Measurements from ENCODE around the gene HERC2.

Gene HERC2

GRCh38 chr15:28130651-28131050, 191.3 kb downstream of the HERC2 start:
- no peaks in the 10 kb centered on the region for H3K27me3 ChIP-seq
- no peak overlapping the region for H3K4me3 ChIP-seq (ENCODE audit: low read depth, low read length)
- no peak for DNase-seq
- no peaks in the 10 kb centered on the region for H3K4me1 ChIP-seq
- H3K36me3 ChIP-seq = peaks cover 29% of the 10 kb centered on the region
- TF ChIP-seq CTCF (IDR thresholded peaks at IDR 0.05; ENCODE audit: low read depth, low read length) = no peak
- no peaks in the 10 kb centered on the region for H3K9me3 ChIP-seq

- TF ChIP-seq CTCF (IDR thresholded peaks at IDR 0.05; ENCODE audit: low read depth, low read length) = no peak
- Histone ChIP-seq H3K27me3 (no peaks in the 10 kb centered on the region), H3K4me1 (no peaks in the 10 kb centered on the region), H3K4me3 (ENCODE audit: low read depth, low read length) (no peak overlapping the region), H3K9me3 (no peaks in the 10 kb centered on the region), H3K36me3 (peaks cover 33% of the 10 kb centered on the region)
- no peak for DNase-seq
These were observed 192.6 kb downstream of the HERC2 start for GRCh38 chr15:28129231-28129848.

- no peak for TF ChIP-seq CTCF (IDR thresholded peaks at IDR 0.05; ENCODE audit: low read depth, low read length)
- H3K9me3 ChIP-seq = no peaks in the 10 kb centered on the region
- no peaks in the 10 kb centered on the region for H3K27me3 ChIP-seq
- no peak for DNase-seq
- H3K4me1 ChIP-seq = no peaks in the 10 kb centered on the region
- no peak overlapping the region for H3K4me3 ChIP-seq (ENCODE audit: low read depth, low read length)
- H3K36me3 ChIP-seq = peaks cover 45% of the 10 kb centered on the region
These were observed 193.9 kb downstream of the HERC2 start for GRCh38 chr15:28128031-28128430.

- no peaks in the 10 kb centered on the region for H3K9me3 ChIP-seq
- no peak overlapping the region for H3K4me3 ChIP-seq (ENCODE audit: low read depth, low read length)
- no peak for DNase-seq
- peaks cover 42% of the 10 kb centered on the region for H3K36me3 ChIP-seq
- no peaks in the 10 kb centered on the region for H3K4me1 ChIP-seq
- TF ChIP-seq CTCF (IDR thresholded peaks at IDR 0.05; ENCODE audit: low read depth, low read length) = no peak
- no peaks in the 10 kb centered on the region for H3K27me3 ChIP-seq
These were observed 194.9 kb downstream of the HERC2 start for GRCh38 chr15:28127036-28127435.

- Histone ChIP-seq H3K4me3 (ENCODE audit: low read depth, low read length) (no peak overlapping the region), H3K9me3 (no peaks in the 10 kb centered on the region), H3K36me3 (peaks cover 37% of the 10 kb centered on the region), H3K27me3 (no peaks in the 10 kb centered on the region), H3K4me1 (no peaks in the 10 kb centered on the region)
- TF ChIP-seq CTCF (IDR thresholded peaks at IDR 0.05; ENCODE audit: low read depth, low read length) = peak; percentile 71
- no peak for DNase-seq
These were observed 196.0 kb downstream of the HERC2 start for GRCh38 chr15:28125673-28126651.

GRCh38 chr15:28124841-28125240, 197.1 kb downstream of the HERC2 start:
- no peak for DNase-seq
- no peak for TF ChIP-seq CTCF (IDR thresholded peaks at IDR 0.05; ENCODE audit: low read depth, low read length)
- H3K4me3 ChIP-seq (ENCODE audit: low read depth, low read length) = no peak overlapping the region
- no peaks in the 10 kb centered on the region for H3K27me3 ChIP-seq
- no peaks in the 10 kb centered on the region for H3K9me3 ChIP-seq
- H3K36me3 ChIP-seq = peaks cover 41% of the 10 kb centered on the region
- no peaks in the 10 kb centered on the region for H3K4me1 ChIP-seq
